Gastroesophageal sphincter (tissue), 4 donors: ENCODE results near the gene CGNL1. TPM values are rescaled to one million over a fixed set of nuclear protein-coding genes. Genes with fewer than 3 reads are reported as not detected.

Source experiments
- ATAC-seq: fragments of 150-250 bp; one replicate; pipeline ENCODE4 v1.9.1; 2016; ENCODE audit warnings: mild to moderate bottlenecking, moderate library complexity
- H3K27ac ChIP-seq, 4 donors: fragments of 200-600 bp; sonication (generic) in 3 of 4; 1 replicate in 3 of 4; 2 replicates in 1 of 4; pipeline ENCODE4 v1.5.1; 2016 to 2019
- H3K27me3 ChIP-seq: fragments of 200-600 bp; sonication (generic); one replicate; pipeline ENCODE4 v1.5.1; 2019
- H3K36me3 ChIP-seq, 2 donors: fragments of 200-600 bp; sonication (generic); one replicate each; pipeline ENCODE4 v1.5.1; 2019; ENCODE audit warnings: control low read depth in 1 of 2
- H3K4me1 ChIP-seq, 3 donors: fragments of 200-600 bp; sonication (generic); 1 replicate in 2 of 3; 2 replicates in 1 of 3; pipeline ENCODE4 v1.5.1; 2016 to 2019; ENCODE audit warnings: control low read depth in 2 of 3
- H3K4me3 ChIP-seq, 2 donors: fragments of 200-600 bp; sonication (generic); one replicate each; pipeline ENCODE4 v1.5.1; 2019; ENCODE audit warnings: mild to moderate bottlenecking in 1 of 2, moderate library complexity in 1 of 2
- H3K9me3 ChIP-seq, 3 donors: fragments of 200-600 bp; sonication (generic); one replicate each; pipeline ENCODE4 v1.5.1; 2017 to 2019; ENCODE audit warnings: control low read depth in 2 of 3
- CTCF ChIP-seq, 4 experiments: fragments of 200-600 bp in 2 of 4; fragments of 450-650 bp in 2 of 4; sonication (generic) in 1 of 4; IDR thresholded peaks; one replicate each; pipeline ENCODE4 v1.5.1; 2017 to 2019; ENCODE audit warnings: antibody characterized with exemption in 4 of 4, mild to moderate bottlenecking in 2 of 4, moderate library complexity in 2 of 4
- EP300 ChIP-seq: sonication (generic); formaldehyde crosslinking; IDR thresholded peaks from one replicate; pipeline ENCODE4 v1.6.1; 2017; ENCODE audit warnings: antibody characterized with exemption, mild to moderate bottlenecking
- POLR2A ChIP-seq, 2 donors: fragments of 450-650 bp; IDR thresholded peaks; one replicate each; pipeline ENCODE4 v1.6.1; 2017; ENCODE audit warnings: antibody characterized with exemption in 2 of 2, mild to moderate bottlenecking in 2 of 2, moderate library complexity in 1 of 2
- POLR2AphosphoS5 ChIP-seq: sonication (generic); formaldehyde crosslinking; IDR thresholded peaks from one replicate; pipeline ENCODE4 v1.6.1; 2017; ENCODE audit warnings: antibody characterized with exemption
- WGBS, 2 donors: methylation state at CpG; one replicate each; pipeline ENCODE4 v1.1.5; 2018; ENCODE audit warnings: low coverage in 1 of 2; 5-methylcytosine and 5-hydroxymethylcytosine counted together
- total RNA-seq, 4 donors: library from RNA; depleted of rRNA; stranded (reverse); fragments of >200 nt; gene quantifications; one replicate each; pipeline ENCODE4 v1.1.0, GENCODE V29; 2016

Gene CGNL1
- total RNA-seq, 4 donors from 2014 or later, result 8.5 to 36.4 (median 16.7) TPM

GRCh38 chr15:57370929-57371328 is 5.4 kb upstream of the CGNL1 start:
- WGBS, 2 donors, result 88 to 100% methylated on average over 1 of the region's 1 CpG
- ATAC-seq, result no peak
- no peak overlapping the region for H3K27ac ChIP-seq
- no peak for TF ChIP-seq POLR2AphosphoS5
- no peak for TF ChIP-seq POLR2A (IDR thresholded peaks at IDR 0.05)
- TF ChIP-seq EP300, result no peak
- TF ChIP-seq CTCF (IDR thresholded peaks at IDR 0.05), result no peak
- H3K9me3 ChIP-seq, result no peaks in the 10 kb centered on the region
- no peaks in the 10 kb centered on the region for H3K27me3 ChIP-seq
- H3K4me3 ChIP-seq, result no peak overlapping the region
- H3K36me3 ChIP-seq, result no peaks in the 10 kb centered on the region
- H3K4me1 ChIP-seq, result peaks cover 0 to 5% (median 0%) of the 10 kb centered on the region in 3 donors

GRCh38 chr15:57373251-57373881 is 2.9 kb upstream of the CGNL1 start:
- peaks cover 0 to 19% (median 0%) of the 10 kb centered on the region in 3 donors for H3K4me1 ChIP-seq
- TF ChIP-seq CTCF (IDR thresholded peaks at IDR 0.05) (no peak), EP300 (no peak), POLR2A (IDR thresholded peaks at IDR 0.05) (no peak), POLR2AphosphoS5 (no peak)
- no peaks in the 10 kb centered on the region for H3K36me3 ChIP-seq
- no peak overlapping the region for H3K4me3 ChIP-seq
- H3K9me3 ChIP-seq, result no peaks in the 10 kb centered on the region
- H3K27ac ChIP-seq, result no peak overlapping the region
- WGBS, 2 donors, result 85 to 92% methylated on average over 4 of the region's 4 CpGs
- ATAC-seq, result no peak
- peaks cover 4% of the 10 kb centered on the region for H3K27me3 ChIP-seq

GRCh38 chr15:57373882-57374276 is 2.4 kb upstream of the CGNL1 start:
- peaks cover 7% of the 10 kb centered on the region for H3K27me3 ChIP-seq
- WGBS, 2 donors, result 89% methylated on average over 1 of the region's 1 CpG; no CpG with 5 or more reads in 1 of the 2 donors
- no peak overlapping the region for H3K27ac ChIP-seq
- ATAC-seq, result no peak
- no peak overlapping the region for H3K4me3 ChIP-seq
- no peaks in the 10 kb centered on the region for H3K9me3 ChIP-seq
- H3K36me3 ChIP-seq, result no peaks in the 10 kb centered on the region
- no peak for TF ChIP-seq CTCF (IDR thresholded peaks at IDR 0.05)
- TF ChIP-seq POLR2AphosphoS5, result no peak
- no peak for TF ChIP-seq EP300
- no peak for TF ChIP-seq POLR2A (IDR thresholded peaks at IDR 0.05)
- peaks cover 0 to 25% (median 0%) of the 10 kb centered on the region in 3 donors for H3K4me1 ChIP-seq

GRCh38 chr15:57376696-57377477 is 582 bp downstream of the CGNL1 start:
- H3K36me3 ChIP-seq, result no peaks in the 10 kb centered on the region
- ATAC-seq, result peak; percentile 46
- H3K27ac ChIP-seq, result peak overlapping the region in 3 of 4 donors; percentile 62 to 81 (median 70)
- TF ChIP-seq EP300 (no peak), CTCF (IDR thresholded peaks at IDR 0.05) (no peak), POLR2A (IDR thresholded peaks at IDR 0.05) (no peak), POLR2AphosphoS5 (no peak)
- WGBS, 2 donors, result 3 to 18% methylated on average over 8 to 14 of the region's 48 CpGs
- peaks cover 8% of the 10 kb centered on the region for H3K27me3 ChIP-seq
- no peaks in the 10 kb centered on the region for H3K9me3 ChIP-seq
- H3K4me3 ChIP-seq, result peak overlapping the region; percentile 65 to 83
- H3K4me1 ChIP-seq, result peaks cover 0 to 49% (median 0%) of the 10 kb centered on the region in 3 donors
